ENCODE results near the gene TPGS1.

Gene TPGS1

GRCh38 chr19:469833-470232 is 37.5 kb upstream of the TPGS1 start:
- H3K4me3 ChIP-seq (ENCODE audit: low read depth, low read length), result no peak overlapping the region
- DNase-seq (ENCODE audit: low read depth), result no peak
- in situ Hi-C loops (cut with HindIII; ENCODE audit: low sequenced_read_pairs), result no loop called here
- TF ChIP-seq, protein P1, sequence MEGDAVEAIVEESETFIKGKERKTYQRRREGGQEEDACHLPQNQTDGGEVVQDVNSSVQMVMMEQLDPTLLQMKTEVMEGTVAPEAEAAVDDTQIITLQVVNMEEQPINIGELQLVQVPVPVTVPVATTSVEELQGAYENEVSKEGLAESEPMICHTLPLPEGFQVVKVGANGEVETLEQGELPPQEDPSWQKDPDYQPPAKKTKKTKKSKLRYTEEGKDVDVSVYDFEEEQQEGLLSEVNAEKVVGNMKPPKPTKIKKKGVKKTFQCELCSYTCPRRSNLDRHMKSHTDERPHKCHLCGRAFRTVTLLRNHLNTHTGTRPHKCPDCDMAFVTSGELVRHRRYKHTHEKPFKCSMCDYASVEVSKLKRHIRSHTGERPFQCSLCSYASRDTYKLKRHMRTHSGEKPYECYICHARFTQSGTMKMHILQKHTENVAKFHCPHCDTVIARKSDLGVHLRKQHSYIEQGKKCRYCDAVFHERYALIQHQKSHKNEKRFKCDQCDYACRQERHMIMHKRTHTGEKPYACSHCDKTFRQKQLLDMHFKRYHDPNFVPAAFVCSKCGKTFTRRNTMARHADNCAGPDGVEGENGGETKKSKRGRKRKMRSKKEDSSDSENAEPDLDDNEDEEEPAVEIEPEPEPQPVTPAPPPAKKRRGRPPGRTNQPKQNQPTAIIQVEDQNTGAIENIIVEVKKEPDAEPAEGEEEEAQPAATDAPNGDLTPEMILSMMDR (IDR thresholded peaks at IDR 0.05; ENCODE audit: low read depth, low read length, missing control alignments), result no peak

GRCh38 chr19:470701-471100 is 36.6 kb upstream of the TPGS1 start:
- in situ Hi-C loops (cut with HindIII; ENCODE audit: low sequenced_read_pairs), result no loop called here
- TF ChIP-seq, protein P1 (IDR thresholded peaks at IDR 0.05; ENCODE audit: low read depth, low read length, missing control alignments), result no peak
- DNase-seq (ENCODE audit: low read depth), result no peak
- no peak overlapping the region for H3K4me3 ChIP-seq (ENCODE audit: low read depth, low read length)

DNA sequence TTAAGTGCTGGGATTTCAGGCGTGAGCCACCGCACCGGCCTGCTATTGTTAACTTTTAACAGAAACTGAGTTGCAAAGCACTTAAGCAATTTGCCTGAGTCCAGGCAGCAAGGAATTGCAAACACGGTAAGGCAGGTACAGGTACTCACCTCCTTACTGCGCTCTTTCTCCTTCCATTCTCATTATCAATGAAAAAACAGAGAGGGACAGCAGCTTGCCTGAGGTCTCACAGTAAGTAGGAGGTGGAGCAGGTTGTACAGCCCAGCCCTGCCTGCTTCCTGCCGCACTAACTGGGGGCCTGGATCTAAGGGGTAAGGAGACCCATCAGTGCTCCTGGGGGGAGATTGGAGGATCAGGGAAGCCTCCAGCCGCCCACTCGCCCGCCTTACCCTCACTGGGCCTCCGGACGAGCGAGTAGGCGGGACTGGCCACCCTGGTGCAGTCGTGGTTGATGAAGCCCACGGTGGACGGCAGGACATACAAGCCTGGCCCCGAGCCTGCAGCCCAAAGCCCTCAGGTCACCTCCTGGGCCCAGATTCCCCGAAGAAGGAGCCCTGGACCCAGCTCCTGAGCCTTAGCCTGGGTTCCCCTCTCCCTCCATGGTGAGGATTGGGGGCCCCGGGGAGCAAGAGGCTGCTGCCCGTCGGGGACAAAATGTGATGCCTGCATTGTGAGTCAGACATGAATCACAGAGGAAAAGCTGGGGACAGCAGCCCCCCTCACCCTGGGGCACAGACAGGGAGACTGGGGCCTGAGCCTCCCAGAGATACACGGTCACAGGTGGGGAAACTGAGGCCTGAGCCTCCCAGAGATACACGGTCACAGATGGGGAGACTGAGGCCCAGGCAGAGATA is 35.1 kb upstream of the TPGS1 start:
- no peak for DNase-seq (ENCODE audit: low read depth)
- TF ChIP-seq, protein P1 (IDR thresholded peaks at IDR 0.05; ENCODE audit: low read depth, low read length, missing control alignments), result no peak
- no peak overlapping the region for H3K4me3 ChIP-seq (ENCODE audit: low read depth, low read length)
- in situ Hi-C loops (cut with HindIII; ENCODE audit: low sequenced_read_pairs), result no loop called here

- in situ Hi-C loops (cut with HindIII; ENCODE audit: low sequenced_read_pairs), result no loop called here
- no peak for DNase-seq (ENCODE audit: low read depth)
- TF ChIP-seq, protein P1 (IDR thresholded peaks at IDR 0.05; ENCODE audit: low read depth, low read length, missing control alignments), result no peak
- H3K4me3 ChIP-seq (ENCODE audit: low read depth, low read length), result no peak overlapping the region
Observed at GRCh38 chr19:474126-475078, 32.9 kb upstream of the TPGS1 start.

DNA sequence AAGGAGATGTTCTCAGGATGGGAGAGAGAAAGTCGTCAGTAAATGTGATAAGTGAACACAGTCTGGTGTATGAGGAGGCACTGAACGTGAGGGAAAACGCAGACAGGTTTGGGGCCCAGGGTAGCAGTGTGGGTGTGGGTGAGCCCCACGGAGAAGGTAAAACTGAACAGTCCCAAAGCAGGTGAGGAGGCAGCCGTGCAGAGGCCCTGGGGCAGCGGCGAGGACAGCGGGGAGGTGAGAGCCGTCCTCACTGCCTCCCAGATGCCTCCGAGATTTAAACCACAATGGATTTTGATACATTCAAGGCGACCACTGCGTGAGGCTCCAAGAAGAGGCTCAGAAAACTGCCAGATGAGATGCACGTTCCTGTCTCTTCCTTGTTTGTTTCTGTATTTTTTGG is 31.9 kb upstream of the TPGS1 start:
- H3K4me3 ChIP-seq (ENCODE audit: low read depth, low read length), result no peak overlapping the region
- in situ Hi-C loops (cut with HindIII; ENCODE audit: low sequenced_read_pairs), result no loop called here
- no peak for DNase-seq (ENCODE audit: low read depth)
- TF ChIP-seq, protein P1 (IDR thresholded peaks at IDR 0.05; ENCODE audit: low read depth, low read length, missing control alignments), result no peak

DNA sequence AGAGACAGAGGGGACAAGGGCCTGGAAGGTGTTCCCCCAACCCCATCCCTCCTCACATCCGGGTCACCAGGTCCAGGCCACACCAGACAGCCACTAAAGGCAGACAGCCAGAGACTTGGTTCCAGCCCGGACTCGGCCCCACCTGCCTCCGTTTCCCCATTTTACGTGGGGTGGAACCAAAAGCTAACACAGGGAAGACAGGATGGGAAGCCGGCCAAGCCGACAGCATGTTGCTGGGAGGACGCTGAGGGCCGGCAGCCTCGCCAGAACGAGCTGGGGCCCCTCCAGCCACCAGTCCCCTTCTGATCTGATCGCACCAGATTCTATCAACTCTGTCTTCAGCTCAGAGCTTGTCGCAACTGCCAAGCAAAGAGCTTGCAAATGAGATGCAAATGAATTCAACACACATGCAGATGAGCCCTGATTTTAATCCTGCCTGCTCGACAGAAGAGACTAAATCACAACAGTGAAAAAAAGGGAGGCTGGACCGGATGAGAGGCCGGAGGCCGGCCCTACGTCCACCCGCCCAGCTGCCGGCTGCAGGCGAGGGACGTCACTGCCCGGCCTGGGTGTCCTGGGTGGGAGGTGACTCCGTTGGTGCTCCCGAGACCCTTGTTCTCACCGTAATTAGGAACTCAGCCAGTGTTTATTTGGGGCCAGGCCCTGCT is 28.9 kb upstream of the TPGS1 start:
- DNase-seq (ENCODE audit: low read depth), result no peak
- in situ Hi-C loops (cut with HindIII; ENCODE audit: low sequenced_read_pairs), result no loop called here

More for the DNA sequence above, 28.9 kb upstream of the TPGS1 start:
- TF ChIP-seq, protein P1 (IDR thresholded peaks at IDR 0.05; ENCODE audit: low read depth, low read length, missing control alignments), result no peak
- H3K4me3 ChIP-seq (ENCODE audit: low read depth, low read length), result no peak overlapping the region

All from astrocyte of the cerebellum (primary cell).